GM23338 (cell line): ENCODE data around the gene NPFF. TPM values are rescaled to one million over a fixed set of nuclear protein-coding genes. Genes with fewer than 3 reads are reported as not detected.

Source experiments
- ATAC-seq: fragments of 200-7000 bp; cut with Tn5 transposase; 3 replicates; pipeline ENCODE4 v1.9.1; 2020
- DNase-seq: peaks from one replicate; pipeline ENCODE4 v3.0.0-alpha.2; 2015; ENCODE audit warnings: low spot score
- H2AFZ ChIP-seq: fragments of 200-600 bp; sonication (generic); 2 replicates; pipeline ENCODE4 v1.8.0; 2016; ENCODE audit warnings: antibody characterized with exemption, mild to moderate bottlenecking, moderate library complexity
- H3F3A ChIP-seq: fragments of 200-600 bp; sonication (generic); replicated peaks from 2 replicates; pipeline ENCODE4 v1.8.0; 2017; ENCODE audit warnings: antibody characterized with exemption, mixed run types, low read depth
- H3K27ac ChIP-seq: fragments of 200-600 bp; sonication (generic); 2 replicates; pipeline ENCODE4 v1.6.1; 2016; ENCODE audit warnings: low read depth
- H3K27me3 ChIP-seq: fragments of 200-600 bp; sonication (generic); 2 replicates; pipeline ENCODE4 v1.8.0; 2016; ENCODE audit warnings: mild to moderate bottlenecking, mixed run types, moderate library complexity; ENCODE audit not compliant: insufficient read depth
- H3K36me3 ChIP-seq: fragments of 200-600 bp; sonication (generic); 2 replicates; pipeline ENCODE4 v1.8.0; 2016; ENCODE audit warnings: mild to moderate bottlenecking; ENCODE audit not compliant: insufficient read depth
- H3K4me1 ChIP-seq: fragments of 200-600 bp; sonication (generic); 2 replicates; pipeline ENCODE4 v1.8.0; 2016; ENCODE audit warnings: mild to moderate bottlenecking, moderate library complexity; ENCODE audit not compliant: insufficient read depth
- H3K4me2 ChIP-seq: fragments of 200-600 bp; sonication (generic); 2 replicates; pipeline ENCODE4 v1.7.1; 2017; ENCODE audit warnings: mixed run types
- H3K4me3 ChIP-seq: fragments of 200-600 bp; sonication (generic); 2 replicates; pipeline ENCODE4 v1.6.1; 2016; ENCODE audit warnings: mixed run types
- H3K79me2 ChIP-seq: fragments of 200-600 bp; sonication (generic); replicated peaks from 2 replicates; pipeline ENCODE4 v1.8.0; 2017; ENCODE audit warnings: mild to moderate bottlenecking; ENCODE audit not compliant: insufficient read depth
- H3K9me2 ChIP-seq: fragments of 200-600 bp; sonication (generic); 2 replicates; pipeline ENCODE4 v1.8.0; 2017; ENCODE audit not compliant: insufficient read depth
- H4K20me1 ChIP-seq: fragments of 200-600 bp; sonication (generic); replicated peaks from 2 replicates; pipeline ENCODE4 v1.8.0; 2017; ENCODE audit warnings: mild to moderate bottlenecking; ENCODE audit not compliant: insufficient read depth
- H3K27ac Mint-ChIP-seq: 2 replicates; pipeline ENCODE4 v1.8.0; 2020; ENCODE audit warnings: inconsistent platforms, mild to moderate bottlenecking, moderate library complexity, mixed read lengths
- H3K27me3 Mint-ChIP-seq: 3 replicates; pipeline ENCODE4 v1.8.0; 2022; ENCODE audit warnings: low read depth, mild to moderate bottlenecking, moderate library complexity, mixed read lengths, inconsistent platforms; ENCODE audit not compliant: insufficient read depth, poor library complexity
- H3K36me3 Mint-ChIP-seq: 3 replicates; pipeline ENCODE4 v1.8.0; 2021; ENCODE audit warnings: low read depth, mild to moderate bottlenecking, inconsistent platforms, moderate library complexity, mixed read lengths
- H3K4me1 Mint-ChIP-seq: 3 replicates; pipeline ENCODE4 v1.8.0; 2020; ENCODE audit warnings: mild to moderate bottlenecking, inconsistent platforms, mixed read lengths
- H3K4me3 Mint-ChIP-seq: 3 replicates; pipeline ENCODE4 v1.8.0; 2021; ENCODE audit warnings: moderate library complexity, mild to moderate bottlenecking, inconsistent platforms, mixed read lengths
- H3K9me3 Mint-ChIP-seq: 3 replicates; pipeline ENCODE4 v1.8.0; 2020; ENCODE audit warnings: moderate library complexity, mild to moderate bottlenecking, inconsistent platforms, mixed read lengths
- CREB1 ChIP-seq: fragments of 250-450 bp; sonication (Bioruptor Pico); IDR thresholded peaks from 2 replicates; pipeline ENCODE4 v1.5.0; 2020; ENCODE audit warnings: low read depth, mild to moderate bottlenecking, moderate library complexity
- EZH2 ChIP-seq: fragments of 200-600 bp; sonication (generic); IDR thresholded peaks from one replicate; pipeline ENCODE4 v1.8.0; 2017; ENCODE audit warnings: antibody characterized with exemption, mild to moderate bottlenecking, low read depth; ENCODE audit not compliant: unreplicated experiment
- EZH2phosphoT487 ChIP-seq: fragments of 200-600 bp; sonication (generic); IDR thresholded peaks from one replicate; pipeline ENCODE4 v1.8.1; 2018; ENCODE audit warnings: antibody characterized with exemption; ENCODE audit not compliant: unreplicated experiment
- JUNB ChIP-seq: IDR thresholded peaks from one replicate; pipeline ENCODE4 v1.6.1; 2016; ENCODE audit warnings: antibody characterized with exemption; ENCODE audit not compliant: unreplicated experiment
- NANOG ChIP-seq: IDR thresholded peaks from 2 replicates; pipeline ENCODE4 v1.6.1; 2016; ENCODE audit warnings: antibody characterized with exemption, borderline replicate concordance
- STAT1 ChIP-seq: IDR thresholded peaks from one replicate; pipeline ENCODE4 v1.6.1; 2016; ENCODE audit warnings: antibody characterized with exemption; ENCODE audit not compliant: unreplicated experiment
- ZNF114 ChIP-seq: fragments of 250-450 bp; sonication (Bioruptor Pico); IDR thresholded peaks from 2 replicates; pipeline ENCODE4 v1.5.0; 2020; ENCODE audit warnings: mild to moderate bottlenecking, moderate library complexity
- ZNF331 ChIP-seq: fragments of 250-450 bp; sonication (Bioruptor Pico); IDR thresholded peaks from 2 replicates; pipeline ENCODE4 v1.5.0; 2020; ENCODE audit warnings: low read depth, mild to moderate bottlenecking, moderate library complexity
- polyA plus RNA-seq: library from polyadenylated mRNA; unstranded; fragments of >200 nt; fragmentation: Nextera tagmentation; extraction: Ambion mirVana; gene quantifications from 2 replicates; pipeline ENCODE4 v1.2.1, GENCODE V29; 2016
- total RNA-seq: library from RNA; depleted of rRNA; stranded (reverse); fragments of >200 nt; shearing (Covaris generic); gene quantifications from 2 replicates; pipeline ENCODE4 v1.2.3, GENCODE V29; 2014
- TF ChIP-seq, protein P1 (sequence below): IDR thresholded peaks from 2 replicates; pipeline ENCODE4 v1.6.1; 2016; ENCODE audit warnings: antibody characterized with exemption
- TF ChIP-seq, protein P2 (sequence below): fragments of 250-450 bp; sonication (Bioruptor Pico); IDR thresholded peaks from 2 replicates; pipeline ENCODE4 v1.5.0; 2020; ENCODE audit warnings: mild to moderate bottlenecking, moderate library complexity
- TF ChIP-seq, protein P3 (sequence below): IDR thresholded peaks from one replicate; pipeline ENCODE4 v1.6.1; 2018; ENCODE audit warnings: antibody characterized with exemption; ENCODE audit not compliant: unreplicated experiment
- TF ChIP-seq, protein P4 (sequence below), 2 experiments: fragments of 200-600 bp in 1 of 2; sonication (generic) in 1 of 2; conservative IDR thresholded peaks; 2 replicates each; pipeline versions ENCODE4 v1.5.1 to v1.6.1; 2016 to 2017; ENCODE audit warnings: antibody characterized with exemption in 2 of 2, low read depth in 2 of 2, mild to moderate bottlenecking in 2 of 2, moderate library complexity in 1 of 2

Gene NPFF
- total and polyA plus RNA-seq, 2 experiments from 2014 or later = 0.69 to 0.71 TPM

DNA sequence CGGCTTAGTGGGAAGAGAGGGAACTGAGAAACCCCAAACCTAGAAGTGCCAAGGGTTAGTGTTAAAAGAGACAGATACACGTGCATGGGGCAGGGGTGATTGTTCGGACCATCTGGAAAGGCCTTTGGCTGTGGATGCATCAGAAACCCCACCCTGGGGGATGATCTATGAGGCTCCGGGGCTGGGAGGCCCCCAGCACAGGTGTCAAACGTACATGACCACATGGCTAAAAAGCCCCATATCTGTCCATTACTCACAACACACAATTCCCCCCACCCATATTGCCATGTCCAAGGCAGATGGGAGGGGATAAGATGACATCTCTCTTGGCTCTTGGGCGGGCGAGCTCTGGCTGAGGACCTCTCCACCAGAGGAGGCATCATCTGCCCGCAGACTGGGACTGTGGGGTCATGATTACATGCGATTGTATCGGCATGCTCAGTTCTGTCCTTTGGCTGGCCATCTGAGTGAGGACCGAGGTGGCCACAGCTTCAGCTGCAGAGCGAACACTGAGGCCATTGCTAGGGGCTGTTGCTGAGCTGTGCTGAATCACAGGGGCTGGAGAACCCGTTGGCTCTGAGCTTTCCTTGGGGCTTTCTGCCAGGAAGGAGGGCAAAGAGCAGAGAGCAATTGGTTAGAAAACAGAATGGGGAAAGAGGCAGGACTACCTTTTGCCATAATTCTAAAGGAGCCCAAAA lies 9.6 kb upstream of the NPFF start:
- Histone ChIP-seq H3K79me2 (no peaks in the 10 kb centered on the region), H3K27ac (no peak overlapping the region), H3K4me2 (no peak overlapping the region), H2AFZ (no peak overlapping the region), H3K4me3 (no peak overlapping the region), H3K4me1 (no peaks in the 10 kb centered on the region), H3K9me2 (no peaks in the 10 kb centered on the region), H3K27me3 (no peaks in the 10 kb centered on the region), H3K36me3 (no peaks in the 10 kb centered on the region), H3F3A (no peaks in the 10 kb centered on the region), H4K20me1 (peaks cover 3% of the 10 kb centered on the region; the same call in 1 of the 2 replicates)
- no peak overlapping the region; the same call in 1 of the 2 replicates for H3K27ac Mint-ChIP-seq
- peaks cover 12% of the 10 kb centered on the region for H3K4me1 Mint-ChIP-seq
- DNase-seq (no peak), ATAC-seq (no peak)
- no peaks in the 10 kb centered on the region for H3K9me3 Mint-ChIP-seq
- H3K36me3 Mint-ChIP-seq = peaks cover 6% of the 10 kb centered on the region
- peaks cover 4% of the 10 kb centered on the region for H3K27me3 Mint-ChIP-seq
- TF ChIP-seq, protein P1, sequence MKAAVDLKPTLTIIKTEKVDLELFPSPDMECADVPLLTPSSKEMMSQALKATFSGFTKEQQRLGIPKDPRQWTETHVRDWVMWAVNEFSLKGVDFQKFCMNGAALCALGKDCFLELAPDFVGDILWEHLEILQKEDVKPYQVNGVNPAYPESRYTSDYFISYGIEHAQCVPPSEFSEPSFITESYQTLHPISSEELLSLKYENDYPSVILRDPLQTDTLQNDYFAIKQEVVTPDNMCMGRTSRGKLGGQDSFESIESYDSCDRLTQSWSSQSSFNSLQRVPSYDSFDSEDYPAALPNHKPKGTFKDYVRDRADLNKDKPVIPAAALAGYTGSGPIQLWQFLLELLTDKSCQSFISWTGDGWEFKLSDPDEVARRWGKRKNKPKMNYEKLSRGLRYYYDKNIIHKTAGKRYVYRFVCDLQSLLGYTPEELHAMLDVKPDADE = no peak
- TF ChIP-seq CREB1 = no peak
- TF ChIP-seq, protein P2, sequence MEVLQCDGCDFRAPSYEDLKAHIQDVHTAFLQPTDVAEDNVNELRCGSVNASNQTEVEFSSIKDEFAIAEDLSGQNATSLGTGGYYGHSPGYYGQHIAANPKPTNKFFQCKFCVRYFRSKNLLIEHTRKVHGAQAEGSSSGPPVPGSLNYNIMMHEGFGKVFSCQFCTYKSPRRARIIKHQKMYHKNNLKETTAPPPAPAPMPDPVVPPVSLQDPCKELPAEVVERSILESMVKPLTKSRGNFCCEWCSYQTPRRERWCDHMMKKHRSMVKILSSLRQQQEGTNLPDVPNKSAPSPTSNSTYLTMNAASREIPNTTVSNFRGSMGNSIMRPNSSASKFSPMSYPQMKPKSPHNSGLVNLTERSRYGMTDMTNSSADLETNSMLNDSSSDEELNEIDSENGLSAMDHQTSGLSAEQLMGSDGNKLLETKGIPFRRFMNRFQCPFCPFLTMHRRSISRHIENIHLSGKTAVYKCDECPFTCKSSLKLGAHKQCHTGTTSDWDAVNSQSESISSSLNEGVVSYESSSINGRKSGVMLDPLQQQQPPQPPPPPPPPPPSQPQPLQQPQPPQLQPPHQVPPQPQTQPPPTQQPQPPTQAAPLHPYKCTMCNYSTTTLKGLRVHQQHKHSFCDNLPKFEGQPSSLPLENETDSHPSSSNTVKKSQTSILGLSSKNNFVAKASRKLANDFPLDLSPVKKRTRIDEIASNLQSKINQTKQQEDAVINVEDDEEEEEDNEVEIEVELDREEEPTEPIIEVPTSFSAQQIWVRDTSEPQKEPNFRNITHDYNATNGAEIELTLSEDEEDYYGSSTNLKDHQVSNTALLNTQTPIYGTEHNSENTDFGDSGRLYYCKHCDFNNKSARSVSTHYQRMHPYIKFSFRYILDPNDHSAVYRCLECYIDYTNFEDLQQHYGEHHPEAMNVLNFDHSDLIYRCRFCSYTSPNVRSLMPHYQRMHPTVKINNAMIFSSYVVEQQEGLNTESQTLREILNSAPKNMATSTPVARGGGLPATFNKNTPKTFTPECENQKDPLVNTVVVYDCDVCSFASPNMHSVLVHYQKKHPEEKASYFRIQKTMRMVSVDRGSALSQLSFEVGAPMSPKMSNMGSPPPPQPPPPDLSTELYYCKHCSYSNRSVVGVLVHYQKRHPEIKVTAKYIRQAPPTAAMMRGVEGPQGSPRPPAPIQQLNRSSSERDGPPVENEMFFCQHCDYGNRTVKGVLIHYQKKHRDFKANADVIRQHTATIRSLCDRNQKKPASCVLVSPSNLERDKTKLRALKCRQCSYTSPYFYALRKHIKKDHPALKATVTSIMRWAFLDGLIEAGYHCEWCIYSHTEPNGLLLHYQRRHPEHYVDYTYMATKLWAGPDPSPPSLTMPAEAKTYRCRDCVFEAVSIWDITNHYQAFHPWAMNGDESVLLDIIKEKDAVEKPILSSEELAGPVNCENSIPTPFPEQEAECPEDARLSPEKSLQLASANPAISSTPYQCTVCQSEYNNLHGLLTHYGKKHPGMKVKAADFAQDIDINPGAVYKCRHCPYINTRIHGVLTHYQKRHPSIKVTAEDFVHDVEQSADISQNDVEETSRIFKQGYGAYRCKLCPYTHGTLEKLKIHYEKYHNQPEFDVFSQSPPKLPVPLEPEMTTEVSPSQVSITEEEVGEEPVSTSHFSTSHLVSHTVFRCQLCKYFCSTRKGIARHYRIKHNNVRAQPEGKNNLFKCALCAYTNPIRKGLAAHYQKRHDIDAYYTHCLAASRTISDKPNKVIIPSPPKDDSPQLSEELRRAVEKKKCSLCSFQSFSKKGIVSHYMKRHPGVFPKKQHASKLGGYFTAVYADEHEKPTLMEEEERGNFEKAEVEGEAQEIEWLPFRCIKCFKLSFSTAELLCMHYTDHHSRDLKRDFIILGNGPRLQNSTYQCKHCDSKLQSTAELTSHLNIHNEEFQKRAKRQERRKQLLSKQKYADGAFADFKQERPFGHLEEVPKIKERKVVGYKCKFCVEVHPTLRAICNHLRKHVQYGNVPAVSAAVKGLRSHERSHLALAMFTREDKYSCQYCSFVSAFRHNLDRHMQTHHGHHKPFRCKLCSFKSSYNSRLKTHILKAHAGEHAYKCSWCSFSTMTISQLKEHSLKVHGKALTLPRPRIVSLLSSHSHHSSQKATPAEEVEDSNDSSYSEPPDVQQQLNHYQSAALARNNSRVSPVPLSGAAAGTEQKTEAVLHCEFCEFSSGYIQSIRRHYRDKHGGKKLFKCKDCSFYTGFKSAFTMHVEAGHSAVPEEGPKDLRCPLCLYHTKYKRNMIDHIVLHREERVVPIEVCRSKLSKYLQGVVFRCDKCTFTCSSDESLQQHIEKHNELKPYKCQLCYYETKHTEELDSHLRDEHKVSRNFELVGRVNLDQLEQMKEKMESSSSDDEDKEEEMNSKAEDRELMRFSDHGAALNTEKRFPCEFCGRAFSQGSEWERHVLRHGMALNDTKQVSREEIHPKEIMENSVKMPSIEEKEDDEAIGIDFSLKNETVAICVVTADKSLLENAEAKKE = no peak
- no peak for TF ChIP-seq EZH2phosphoT487
- no peak for TF ChIP-seq EZH2
- TF ChIP-seq ZNF114 (CRISPR knock-in tag) = no peak
- TF ChIP-seq, protein P3, sequence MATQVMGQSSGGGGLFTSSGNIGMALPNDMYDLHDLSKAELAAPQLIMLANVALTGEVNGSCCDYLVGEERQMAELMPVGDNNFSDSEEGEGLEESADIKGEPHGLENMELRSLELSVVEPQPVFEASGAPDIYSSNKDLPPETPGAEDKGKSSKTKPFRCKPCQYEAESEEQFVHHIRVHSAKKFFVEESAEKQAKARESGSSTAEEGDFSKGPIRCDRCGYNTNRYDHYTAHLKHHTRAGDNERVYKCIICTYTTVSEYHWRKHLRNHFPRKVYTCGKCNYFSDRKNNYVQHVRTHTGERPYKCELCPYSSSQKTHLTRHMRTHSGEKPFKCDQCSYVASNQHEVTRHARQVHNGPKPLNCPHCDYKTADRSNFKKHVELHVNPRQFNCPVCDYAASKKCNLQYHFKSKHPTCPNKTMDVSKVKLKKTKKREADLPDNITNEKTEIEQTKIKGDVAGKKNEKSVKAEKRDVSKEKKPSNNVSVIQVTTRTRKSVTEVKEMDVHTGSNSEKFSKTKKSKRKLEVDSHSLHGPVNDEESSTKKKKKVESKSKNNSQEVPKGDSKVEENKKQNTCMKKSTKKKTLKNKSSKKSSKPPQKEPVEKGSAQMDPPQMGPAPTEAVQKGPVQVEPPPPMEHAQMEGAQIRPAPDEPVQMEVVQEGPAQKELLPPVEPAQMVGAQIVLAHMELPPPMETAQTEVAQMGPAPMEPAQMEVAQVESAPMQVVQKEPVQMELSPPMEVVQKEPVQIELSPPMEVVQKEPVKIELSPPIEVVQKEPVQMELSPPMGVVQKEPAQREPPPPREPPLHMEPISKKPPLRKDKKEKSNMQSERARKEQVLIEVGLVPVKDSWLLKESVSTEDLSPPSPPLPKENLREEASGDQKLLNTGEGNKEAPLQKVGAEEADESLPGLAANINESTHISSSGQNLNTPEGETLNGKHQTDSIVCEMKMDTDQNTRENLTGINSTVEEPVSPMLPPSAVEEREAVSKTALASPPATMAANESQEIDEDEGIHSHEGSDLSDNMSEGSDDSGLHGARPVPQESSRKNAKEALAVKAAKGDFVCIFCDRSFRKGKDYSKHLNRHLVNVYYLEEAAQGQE = no peak
- TF ChIP-seq NANOG = no peak
- TF ChIP-seq, protein P4, sequence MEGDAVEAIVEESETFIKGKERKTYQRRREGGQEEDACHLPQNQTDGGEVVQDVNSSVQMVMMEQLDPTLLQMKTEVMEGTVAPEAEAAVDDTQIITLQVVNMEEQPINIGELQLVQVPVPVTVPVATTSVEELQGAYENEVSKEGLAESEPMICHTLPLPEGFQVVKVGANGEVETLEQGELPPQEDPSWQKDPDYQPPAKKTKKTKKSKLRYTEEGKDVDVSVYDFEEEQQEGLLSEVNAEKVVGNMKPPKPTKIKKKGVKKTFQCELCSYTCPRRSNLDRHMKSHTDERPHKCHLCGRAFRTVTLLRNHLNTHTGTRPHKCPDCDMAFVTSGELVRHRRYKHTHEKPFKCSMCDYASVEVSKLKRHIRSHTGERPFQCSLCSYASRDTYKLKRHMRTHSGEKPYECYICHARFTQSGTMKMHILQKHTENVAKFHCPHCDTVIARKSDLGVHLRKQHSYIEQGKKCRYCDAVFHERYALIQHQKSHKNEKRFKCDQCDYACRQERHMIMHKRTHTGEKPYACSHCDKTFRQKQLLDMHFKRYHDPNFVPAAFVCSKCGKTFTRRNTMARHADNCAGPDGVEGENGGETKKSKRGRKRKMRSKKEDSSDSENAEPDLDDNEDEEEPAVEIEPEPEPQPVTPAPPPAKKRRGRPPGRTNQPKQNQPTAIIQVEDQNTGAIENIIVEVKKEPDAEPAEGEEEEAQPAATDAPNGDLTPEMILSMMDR (conservative IDR thresholded peaks at IDR 0.05; ENCODE audit: low read depth in 2 of 2) = no peak
- TF ChIP-seq ZNF331 (CRISPR knock-in tag) = no peak
- no peak for TF ChIP-seq STAT1
- TF ChIP-seq JUNB = no peak
- no peak overlapping the region for H3K4me3 Mint-ChIP-seq
